MCF 10A (cell line): ENCODE measurements around the gene FICD. TPM values are rescaled to one million over a fixed set of nuclear protein-coding genes. Genes with fewer than 3 reads are reported as not detected.

Source experiments
- Bru-seq: library from RNA; stranded (reverse); fragments of 400-500 nt; gene quantifications from one replicate; lab custom pipeline; 2021; lab: Mats Ljungman, UMichigan
- BruChase-seq, 2 experiments: library from RNA; stranded (reverse); fragments of 400-500 nt; gene quantifications; one replicate each; lab custom pipeline; 2021; lab: Mats Ljungman, UMichigan
- BruUV-seq: library from RNA; stranded (reverse); fragments of 400-500 nt; replicated peaks from 2 replicates; lab custom pipeline; 2021; lab: Mats Ljungman, UMichigan
- CTCF ChIA-PET: fragments of 300-600 bp; sonication (Branson Sonifier 250); formaldehyde crosslinking; extraction: SDS; loops from one replicate; lab custom pipeline; 2021; ENCODE audit warnings: antibody characterized with exemption, inconsistent platforms; lab: Yijun Ruan, JAX
- POLR2A ChIA-PET: fragments of 300-600, 350-650 bp; sonication (Branson Sonifier 250); formaldehyde crosslinking; extraction: SDS; loops from one replicate; lab custom pipeline; 2020; ENCODE audit warnings: antibody characterized with exemption, inconsistent platforms; lab: Yijun Ruan, JAX
- DNase-seq: peaks from one replicate; pipeline ENCODE4 v3.0.0-alpha.2; 2018; ENCODE audit not compliant: unreplicated experiment
- H3K27ac Mint-ChIP-seq: one replicate; pipeline ENCODE4 v1.8.0; 2022; ENCODE audit warnings: mild to moderate bottlenecking, low read depth, mixed read lengths; ENCODE audit not compliant: unreplicated experiment
- H3K27me3 Mint-ChIP-seq: one replicate; pipeline ENCODE4 v1.8.0; 2022; ENCODE audit warnings: mixed read lengths; ENCODE audit not compliant: insufficient read depth, unreplicated experiment
- H3K36me3 Mint-ChIP-seq: one replicate; pipeline ENCODE4 v1.8.0; 2022; ENCODE audit warnings: mild to moderate bottlenecking, moderate library complexity, mixed read lengths; ENCODE audit not compliant: insufficient read depth, unreplicated experiment
- H3K4me1 Mint-ChIP-seq: one replicate; pipeline ENCODE4 v1.8.0; 2022; ENCODE audit warnings: mixed read lengths; ENCODE audit not compliant: insufficient read depth, unreplicated experiment
- H3K4me3 Mint-ChIP-seq: one replicate; pipeline ENCODE4 v1.8.0; 2022; ENCODE audit warnings: mild to moderate bottlenecking, moderate library complexity, mixed read lengths; ENCODE audit not compliant: unreplicated experiment
- H3K9me3 Mint-ChIP-seq: one replicate; pipeline ENCODE4 v1.8.0; 2022; ENCODE audit warnings: mixed read lengths; ENCODE audit not compliant: unreplicated experiment
- CTCF ChIP-seq: fragments of 200-600 bp; IDR thresholded peaks from one replicate; pipeline ENCODE4 v1.8.0; 2022; ENCODE audit warnings: antibody characterized with exemption, mild to moderate bottlenecking; ENCODE audit not compliant: unreplicated experiment
- intact Hi-C: fragments of 100-400 bp; cut with micrococcal nuclease; formaldehyde crosslinking; loops from 2 replicates; pipeline ENCODE4 v1.14.1; 2022
- long read RNA-seq: library from polyadenylated mRNA; stranded (forward); transcript quantifications from one replicate; pipeline ENCODE4 v2.0.0, GENCODE V29; 2022
- total RNA-seq: library from RNA; stranded (reverse); gene quantifications from 2 replicates; pipeline ENCODE4 v1.2.3, GENCODE V29; 2022

FICD gene
- total RNA-seq, result 14.3 and 15.2 TPM in 2 replicates
- percentile 80 among the genes with signal in this experiment for Bru-seq, nascent RNA
- percentile 46 among the genes with signal in this experiment for BruChase-seq, experiment 1, labeled RNA remaining after a 6-hour chase
- BruChase-seq, experiment 2, labeled RNA remaining after a 2-hour chase, result percentile 90 among the genes with signal in this experiment
- long read RNA-seq, transcript FICD-204 (3 exons, 3,347 nt), result major isoform, 43 of 50 reads
- long read RNA-seq, partial matches to known transcripts, result 2 of 50 reads
- long read RNA-seq, other reads (novel, unspliced or antisense), result 3 of 50 reads

GRCh38 chr12:108514973-108515814 is at the start of gene FICD:
TSS of gene FICD (plus strand) at chr12:108515277. CDS start at chr12:108516973, 1,696 bp downstream.
- intact Hi-C loops, result loop anchor here (5.0 to 10.0 kb wide), 5 partner anchors 102 to 830 kb away; partner anchors contain the start of genes CMKLR1 and PWP1
- peaks cover 34% of the 10 kb centered on the region for H3K36me3 Mint-ChIP-seq
- BruUV-seq, result TSS peak; percentile 70
- H3K27ac Mint-ChIP-seq, result peak within 1 kb of the TSS; percentile 57
- peak; percentile 99 for DNase-seq
- no peaks in the 10 kb centered on the region for H3K9me3 Mint-ChIP-seq
- no peak for TF ChIP-seq CTCF
- H3K4me3 Mint-ChIP-seq, result peak within 1 kb of the TSS; percentile 90
- ChIA-PET POLR2A (interaction anchor here (0.5 to 0.9 kb wide), 4 partner anchors 41 to 755 kb away, joined by 3 read pairs; partner anchors contain the start of gene ALKBH2), CTCF (interaction anchor here (0.7 to 1.6 kb wide), 4 partner anchors 49 to 757 kb away, joined by 4 to 8 read pairs (median 5); no protein-coding TSS in a partner anchor)
- H3K27me3 Mint-ChIP-seq, result no peaks in the 10 kb centered on the region
- H3K4me1 Mint-ChIP-seq, result peaks cover 22% of the 10 kb centered on the region

GRCh38 chr12:108465417-108465816 is 49.7 kb upstream of the FICD start:
- Mint-ChIP-seq H3K9me3 (peaks cover 7% of the 10 kb centered on the region), H3K4me1 (no peaks in the 10 kb centered on the region), H3K36me3 (no peaks in the 10 kb centered on the region), H3K27ac (no peak overlapping the region), H3K4me3 (no peak overlapping the region), H3K27me3 (peaks cover 29% of the 10 kb centered on the region)
- CTCF ChIA-PET, result interaction anchor here (0.8 to 1.2 kb wide), 2 partner anchors 16 to 19 kb away, joined by 3 to 6 read pairs; no protein-coding TSS in a partner anchor
- no TSS peak for BruUV-seq
- DNase-seq, result no peak
- no peak for TF ChIP-seq CTCF
- POLR2A ChIA-PET, result no interaction called here
- intact Hi-C loops, result no loop called here

- TF ChIP-seq CTCF, result no peak
- Mint-ChIP-seq H3K9me3 (peaks cover 7% of the 10 kb centered on the region), H3K27ac (no peak overlapping the region), H3K27me3 (peaks cover 31% of the 10 kb centered on the region), H3K4me3 (no peak overlapping the region), H3K4me1 (no peaks in the 10 kb centered on the region), H3K36me3 (no peaks in the 10 kb centered on the region)
- intact Hi-C loops, result no loop called here
- POLR2A ChIA-PET, result no interaction called here
- CTCF ChIA-PET, result interaction anchor here (0.6 to 1.0 kb wide), 5 partner anchors 11 to 133 kb away, joined by 3 to 4 read pairs (median 3); no protein-coding TSS in a partner anchor
- BruUV-seq, result no TSS peak
- peak; percentile 59 for DNase-seq
Measured at GRCh38 chr12:108468196-108468968, 46.7 kb upstream of the FICD start.
